Thyroid gland (tissue), 4 donors: ENCODE measurements around the gene SRGAP2B.
"Not testable (repeated sequence)": the region's sequence is repeated elsewhere in the genome, so short reads cannot be mapped to it uniquely, and the experiment has no call there.

Source experiments
- CTCF ChIP-seq, 6 experiments: fragments of 200-600 bp in 3 of 6; fragments of 450-650 bp in 3 of 6; sonication (generic) in 3 of 6; IDR thresholded peaks; one replicate each; pipeline ENCODE4 v1.5.1; 2016 to 2019; ENCODE audit warnings: antibody characterized with exemption in 6 of 6, mild to moderate bottlenecking in 2 of 6, inconsistent platforms in 1 of 6, moderate library complexity in 1 of 6
- POLR2A ChIP-seq, 2 donors: fragments of 450-650 bp; IDR thresholded peaks; one replicate each; pipeline ENCODE4 v1.6.1; 2017; ENCODE audit warnings: antibody characterized with exemption in 2 of 2, mild to moderate bottlenecking in 2 of 2, moderate library complexity in 1 of 2

GRCh38 chr1:145045571-145046273, 49.4 kb downstream of the SRGAP2B start:
- TF ChIP-seq CTCF, POLR2A (IDR thresholded peaks at IDR 0.05): not testable (repeated sequence)
